HepG2 (cell line): ENCODE data around the gene DACT2.

Experiments
- XRCC5 ChIP-seq: fragments of 200-400 bp; formaldehyde crosslinking; optimal IDR thresholded peaks from 2 replicates; pipeline ENCODE3; 2017; ENCODE audit warnings: mild to moderate bottlenecking, low read length
- ZBTB4 ChIP-seq: sonication (generic); formaldehyde crosslinking; IDR thresholded peaks from 2 replicates; pipeline ENCODE4 v1.4.0; 2020; ENCODE audit warnings: missing genetic modification reagents, mild to moderate bottlenecking, borderline replicate concordance
- ZFX ChIP-seq: sonication (generic); formaldehyde crosslinking; IDR thresholded peaks from 2 replicates; pipeline ENCODE4 v1.4.0; 2020; ENCODE audit warnings: mild to moderate bottlenecking, low read depth, missing genetic modification reagents, moderate library complexity
- ZNF616 ChIP-seq: sonication (generic); formaldehyde crosslinking; IDR thresholded peaks from 2 replicates; pipeline ENCODE4 v1.5.0; 2020; ENCODE audit warnings: low read depth, mild to moderate bottlenecking, missing genetic modification reagents

DNA sequence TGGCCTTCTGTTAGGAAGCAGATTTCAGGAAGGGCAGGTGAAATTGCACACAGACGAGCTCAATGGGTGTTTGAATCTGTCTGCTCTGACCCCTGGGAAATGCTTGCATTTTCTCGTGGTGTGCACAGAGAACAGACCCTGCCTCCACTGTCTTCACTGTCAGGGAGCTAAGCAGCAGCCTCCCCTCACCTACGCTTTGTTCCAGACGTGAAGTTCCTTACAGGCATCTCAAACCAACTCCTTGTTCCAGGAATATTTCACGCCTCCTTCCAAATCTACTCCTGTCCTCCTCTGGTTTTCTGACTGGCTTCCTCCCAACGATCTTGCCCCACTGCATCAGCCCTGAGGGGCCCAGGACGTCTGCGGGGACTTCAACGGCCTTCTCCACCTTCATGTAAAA is 13.7 kb downstream of the DACT2 start:
- no peak for TF ChIP-seq ZFX (CRISPR knock-in tag)
- no peak for TF ChIP-seq ZNF616 (CRISPR knock-in tag)
- no peak for TF ChIP-seq ZBTB4 (CRISPR knock-in tag)
- TF ChIP-seq XRCC5 = no peak
